ENCODE measurements around the gene NCOA3. TPM values are rescaled to one million over a fixed set of nuclear protein-coding genes. Genes with fewer than 3 reads are reported as not detected.

The NCOA3 gene
- total and polyA plus RNA-seq, 2 of the 8 experiments (the other 6 are each of a cell fraction or from before 2014, with no cell fraction given): 7.9 to 24.7 TPM

DNA sequence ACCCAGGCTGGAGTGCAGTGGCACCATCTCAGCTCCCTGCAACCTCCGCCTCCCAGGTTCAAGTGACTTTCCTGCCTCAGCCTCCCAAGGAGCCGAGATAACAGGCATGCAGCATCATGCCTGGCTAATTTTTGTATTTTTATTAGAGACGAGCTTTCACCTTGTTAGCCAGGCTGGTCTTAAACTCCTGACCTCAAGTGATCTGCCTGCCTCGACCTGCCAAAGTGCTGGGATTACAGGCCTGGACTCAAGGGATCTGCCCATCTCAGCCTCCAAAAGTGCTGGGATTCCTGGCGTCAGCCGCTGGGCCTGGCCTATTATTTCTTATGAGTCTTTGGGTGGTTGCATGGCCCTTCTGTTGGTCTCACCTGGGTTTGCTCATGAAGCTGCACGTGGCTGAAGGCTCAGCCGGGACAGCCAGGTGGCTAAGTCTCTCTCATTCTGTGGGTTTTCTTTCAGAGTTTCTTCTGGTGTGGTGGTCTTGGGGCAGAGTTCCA is 45.6 kb upstream of the NCOA3 start:
- Histone ChIP-seq H3K27ac (ENCODE audit: low read depth, low read length) (no peak overlapping the region), H3K56ac (replicated peaks; ENCODE audit: insufficient read length, low read depth, low read length) (no peak overlapping the region), H2BK120ac (replicated peaks; ENCODE audit: low read depth, low read length) (no peak overlapping the region), H3K14ac (ENCODE audit: insufficient read length) (no peak overlapping the region), H3K4ac (replicated peaks; ENCODE audit: insufficient read length, low read depth, low read length) (no peak overlapping the region), H2BK20ac (ENCODE audit: low read length) (no peak overlapping the region), H2BK12ac (ENCODE audit: low read depth, low read length) (no peak overlapping the region), H2BK15ac (ENCODE audit: low read length) (no peak overlapping the region), H4K20me1 (replicated peaks in 1 of 2; ENCODE audit: control insufficient read depth in 1 of 2, insufficient read depth in 2 of 2, low read length in 2 of 2) (no peaks in the 10 kb centered on the region), H2AK5ac (ENCODE audit: low read depth, low read length) (no peak overlapping the region), H3K4me2 (ENCODE audit: insufficient read depth in 1 of 2, low read depth in 2 of 2, low read length in 2 of 2) (no peak overlapping the region), H3K36me3 (ENCODE audit: control insufficient read depth in 2 of 4, insufficient read depth in 4 of 4, low read length in 3 of 4) (no peaks in the 10 kb centered on the region), H4K5ac (ENCODE audit: insufficient read length, low read depth, low read length) (no peak overlapping the region), H3K23ac (ENCODE audit: insufficient read length) (no peak overlapping the region), H3K79me2 (ENCODE audit: control insufficient read depth in 1 of 2, insufficient read depth in 2 of 2, low read length in 2 of 2) (no peaks in the 10 kb centered on the region), H4K8ac (ENCODE audit: extremely low read depth, insufficient read depth, low read length) (no peak overlapping the region), H2BK5ac (ENCODE audit: low read depth, low read length) (no peak overlapping the region), H3K27me3 (replicated peaks in 1 of 4; ENCODE audit: control insufficient read depth in 3 of 4, extremely low read depth in 1 of 4, insufficient read depth in 3 of 4, low read length in 3 of 4) (no peaks in the 10 kb centered on the region; a peak in 1 of 7 replicates), H3K23me2 (ENCODE audit: low read depth, low read length) (no peaks in the 10 kb centered on the region), H3K18ac (ENCODE audit: extremely low read depth, low read length) (no peak overlapping the region), H4K91ac (replicated peaks; ENCODE audit: insufficient read length, low read length) (no peak overlapping the region), H3K9ac (replicated peaks in 1 of 4; ENCODE audit: extremely low read depth in 1 of 4, low read depth in 3 of 4, low read length in 3 of 4) (no peak overlapping the region), H3K4me3 (ENCODE audit: extremely low read depth in 1 of 4, insufficient read depth in 2 of 4, low read depth in 3 of 4, low read length in 4 of 4) (no peak overlapping the region), H3K4me1 (replicated peaks in 1 of 4; ENCODE audit: control insufficient read depth in 3 of 4, insufficient read depth in 4 of 4, low read length in 3 of 4) (no peaks in the 10 kb centered on the region), H2AFZ (ENCODE audit: low read length) (no peak overlapping the region; the same call in 1 of the 2 replicates), H3K9me3 (ENCODE audit: insufficient read depth in 2 of 2, low read depth in 1 of 2, low read length in 1 of 2) (no peaks in the 10 kb centered on the region), H3K79me1 (ENCODE audit: low read depth, low read length) (no peaks in the 10 kb centered on the region)
- ChIA-PET POLR2A (ENCODE audit: partially characterized antibody) (no interaction called here), CTCF (ENCODE audit: partially characterized antibody) (interaction anchor here (0.5 to 1.2 kb wide), 3 partner anchors 61 to 126 kb away, joined by 3 to 6 read pairs (median 3); no protein-coding TSS in a partner anchor)
- FAIRE-seq: no peak
- 91% methylated on average over 8 of the region's 8 CpGs; no CpG with 5 or more reads in 1 of the 2 experiments for WGBS, 2 experiments (ENCODE audit: extremely low coverage in 1 of 2, insufficient coverage in 1 of 2, insufficient read length in 1 of 2, insufficient replicate concordance in 2 of 2, low coverage in 1 of 2, low lambda C conversion rate in 2 of 2, missing lambda C conversion rate in 1 of 2)
- DNase-seq (ENCODE audit: low read depth in 1 of 2, low spot score in 2 of 2): no peak
- TF ChIP-seq KDM4A (IDR thresholded peaks at IDR 0.05; ENCODE audit: low read depth, low read length, severe bottlenecking) (no peak), SP4 (IDR thresholded peaks at IDR 0.05; ENCODE audit: low read length) (no peak)
- TF ChIP-seq, protein P1, sequence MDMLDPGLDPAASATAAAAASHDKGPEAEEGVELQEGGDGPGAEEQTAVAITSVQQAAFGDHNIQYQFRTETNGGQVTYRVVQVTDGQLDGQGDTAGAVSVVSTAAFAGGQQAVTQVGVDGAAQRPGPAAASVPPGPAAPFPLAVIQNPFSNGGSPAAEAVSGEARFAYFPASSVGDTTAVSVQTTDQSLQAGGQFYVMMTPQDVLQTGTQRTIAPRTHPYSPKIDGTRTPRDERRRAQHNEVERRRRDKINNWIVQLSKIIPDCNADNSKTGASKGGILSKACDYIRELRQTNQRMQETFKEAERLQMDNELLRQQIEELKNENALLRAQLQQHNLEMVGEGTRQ (IDR thresholded peaks at IDR 0.05; ENCODE audit: low read length): no peak
